CD4-positive, alpha-beta T cell treated with Interleukin-12 subunit alpha and Interleukin-12 subunit beta, for 1 hour (primary cell): ENCODE data around the gene OR4A47.
"Not testable (repeated sequence)": the region's sequence is repeated elsewhere in the genome, so short reads cannot be mapped to it uniquely, and the experiment has no call there.

ENCODE experiments used
- DNase-seq: peaks from one replicate; pipeline ENCODE4 v3.0.0-alpha.2; 2020

The OR4A47 gene

DNA sequence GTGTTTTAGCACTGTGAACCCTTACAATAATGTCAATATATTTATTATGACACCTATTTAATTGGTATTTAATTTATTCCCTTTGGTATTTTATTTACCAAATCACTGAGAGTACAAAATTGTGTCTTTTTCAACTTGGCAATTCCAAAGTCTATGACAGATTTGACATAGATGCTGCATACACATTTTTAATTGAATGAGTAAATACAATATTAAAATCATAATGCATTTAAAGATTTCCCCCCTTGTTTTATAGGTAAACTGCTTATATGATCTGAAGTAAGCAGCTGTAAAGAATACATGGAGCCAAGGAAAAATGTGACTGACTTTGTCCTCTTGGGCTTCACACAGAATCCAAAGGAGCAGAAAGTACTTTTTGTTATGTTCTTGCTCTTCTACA is at the start of gene OR4A47:
Gene OR4A47, plus strand, starts transcription at position 301 of the 400 bp plus-strand sequence. Its CDS starts 0 bp downstream, at position 301.
- not testable (repeated sequence) for DNase-seq

GRCh38 chr11:48455909-48456308 is 32.7 kb upstream of the OR4A47 start:
- DNase-seq, result not testable (repeated sequence)

- not testable (repeated sequence) for DNase-seq
These were observed 14.6 kb upstream of the OR4A47 start for GRCh38 chr11:48473966-48474365.

- not testable (repeated sequence) for DNase-seq
These were observed 13.9 kb upstream of the OR4A47 start for GRCh38 chr11:48474703-48475102.

DNA sequence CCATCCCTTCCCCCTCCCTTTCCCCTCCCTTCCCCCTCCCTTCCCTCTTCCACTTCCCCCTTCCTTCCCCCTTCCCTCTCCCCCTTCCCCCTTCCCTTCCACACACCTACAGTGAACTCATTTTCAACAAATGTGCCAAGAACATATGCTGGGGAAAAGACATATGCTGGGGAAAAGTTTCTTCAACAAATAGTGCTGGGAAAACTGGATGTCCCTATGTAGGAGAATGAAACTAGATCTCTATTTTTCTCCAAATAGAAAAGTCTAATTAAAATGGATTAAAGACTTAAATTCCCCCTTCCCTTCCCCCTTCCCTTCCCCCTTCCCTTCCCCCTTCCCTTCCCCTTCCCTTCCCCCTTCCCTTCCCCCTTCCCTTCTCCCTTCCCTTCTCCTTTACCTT is 17.6 kb downstream of the OR4A47 start:
- not testable (repeated sequence) for DNase-seq

GRCh38 chr11:48538991-48539390 is 50.4 kb downstream of the OR4A47 start:
- DNase-seq, result no peak
